HepG2 (cell line): ENCODE results near the gene NAGS. TPM values are rescaled to one million over a fixed set of nuclear protein-coding genes. Genes with fewer than 3 reads are reported as not detected.
A peak's percentile ranks its signal among the peaks of the same experiment; 100 is the strongest.

ENCODE experiments used
- ELF1 ChIP-seq: sonication (generic); formaldehyde crosslinking; IDR thresholded peaks from 2 replicates; pipeline ENCODE4 v1.4.0; 2020; ENCODE audit warnings: missing genetic modification reagents
- GATAD1 ChIP-seq: IDR thresholded peaks from 2 replicates; pipeline ENCODE4 v1.6.1; 2016; ENCODE audit warnings: missing genetic modification reagents, missing compliant biosample characterization
- HNF4G ChIP-seq, 2 experiments: sonication (generic) in 1 of 2; formaldehyde crosslinking in 1 of 2; IDR thresholded peaks; 2 replicates each; pipeline versions ENCODE4 v1.4.0 to v1.6.1; 2011 to 2020; ENCODE audit warnings: borderline replicate concordance in 2 of 2, low read depth in 2 of 2, mild to moderate bottlenecking in 2 of 2, low read length in 1 of 2, missing genetic modification reagents in 1 of 2, moderate library complexity in 1 of 2
- MED1 ChIP-seq: sonication (generic); formaldehyde crosslinking; IDR thresholded peaks from 2 replicates; pipeline ENCODE4 v1.4.0; 2020; ENCODE audit warnings: missing genetic modification reagents
- POGK ChIP-seq: sonication (generic); formaldehyde crosslinking; conservative IDR thresholded peaks from 2 replicates; pipeline ENCODE4 v1.8.0; 2022; ENCODE audit warnings: mild to moderate bottlenecking, moderate library complexity, missing genetic modification reagents
- PRMT3 ChIP-seq: sonication (generic); formaldehyde crosslinking; IDR thresholded peaks from 2 replicates; pipeline ENCODE4 v1.8.1; 2022; ENCODE audit warnings: low read depth, mild to moderate bottlenecking, moderate library complexity, missing genetic modification reagents, borderline replicate concordance
- SMC3 ChIP-seq: IDR thresholded peaks from 2 replicates; pipeline ENCODE4 v1.6.1; 2011; ENCODE audit warnings: low read length, improper control_type of control experiment
- TSC22D2 ChIP-seq: sonication (generic); formaldehyde crosslinking; IDR thresholded peaks from 2 replicates; pipeline ENCODE4 v1.5.1; 2020; ENCODE audit warnings: missing genetic modification reagents, mild to moderate bottlenecking, borderline replicate concordance
- ZBTB2 ChIP-seq: sonication (generic); formaldehyde crosslinking; IDR thresholded peaks from 2 replicates; pipeline ENCODE4 v1.8.0; 2022; ENCODE audit warnings: low read depth, missing genetic modification reagents
- ZFP37 ChIP-seq: sonication (generic); formaldehyde crosslinking; IDR thresholded peaks from 2 replicates; pipeline ENCODE4 v1.4.0; 2020; ENCODE audit warnings: missing genetic modification reagents, borderline replicate concordance
- ZNF253 ChIP-seq: sonication (generic); formaldehyde crosslinking; IDR thresholded peaks from 2 replicates; pipeline ENCODE4 v1.8.0; 2022; ENCODE audit warnings: mild to moderate bottlenecking, missing genetic modification reagents, borderline replicate concordance
- ZNF33A ChIP-seq: sonication (generic); formaldehyde crosslinking; IDR thresholded peaks from 2 replicates; pipeline ENCODE4 v1.5.1; 2020; ENCODE audit warnings: missing genetic modification reagents, mild to moderate bottlenecking, moderate library complexity, borderline replicate concordance
- ZNF564 ChIP-seq: sonication (generic); formaldehyde crosslinking; IDR thresholded peaks from 2 replicates; pipeline ENCODE4 v1.8.1; 2023; ENCODE audit warnings: mild to moderate bottlenecking, missing genetic modification reagents
- ZNF770 ChIP-seq: sonication (generic); formaldehyde crosslinking; IDR thresholded peaks from 2 replicates; pipeline ENCODE4 v1.5.0; 2020; ENCODE audit warnings: mild to moderate bottlenecking, missing genetic modification reagents
- ZNF775 ChIP-seq: sonication (generic); formaldehyde crosslinking; IDR thresholded peaks from 2 replicates; pipeline ENCODE4 v1.4.0; 2020; ENCODE audit warnings: missing genetic modification reagents, mild to moderate bottlenecking, moderate library complexity, borderline replicate concordance
- ZNF891 ChIP-seq: sonication (generic); formaldehyde crosslinking; IDR thresholded peaks from 2 replicates; pipeline ENCODE4 v1.5.0; 2020; ENCODE audit warnings: mild to moderate bottlenecking, missing genetic modification reagents
- polyA plus RNA-seq, 8 experiments: library from polyadenylated mRNA; depleted of rRNA in 3 of 8; stranded (reverse) in 7 of 8; unstranded in 1 of 8; fragments of >200 nt; fragmentation: Illumina TruSeq in 4 of 8; extraction: Trizol in 4 of 8; gene quantifications; 2 replicates each; pipeline versions ENCODE4 v1.2.1 to v1.2.3, GENCODE V29; 2011 to 2016; ENCODE audit warnings: low read depth in 4 of 8, missing spikeins in 1 of 8, mixed read lengths in 1 of 8; ENCODE audit not compliant: insufficient read depth in 1 of 8
- total RNA-seq, 5 experiments: library from RNA; depleted of rRNA; stranded (reverse); fragments of >200 nt; fragmentation: Illumina TruSeq; extraction: Trizol; gene quantifications; 2 replicates each; pipeline ENCODE4 v1.2.3, GENCODE V29; 2016; ENCODE audit warnings: low read depth in 1 of 5
- TF ChIP-seq, protein P1 (sequence below): IDR thresholded peaks from 2 replicates; pipeline ENCODE4 v1.6.1; 2016; ENCODE audit warnings: mild to moderate bottlenecking, missing biosample characterization, missing genetic modification reagents
- TF ChIP-seq, protein P2 (sequence below): sonication (generic); formaldehyde crosslinking; conservative IDR thresholded peaks from 2 replicates; pipeline ENCODE4 v1.4.0; 2020; ENCODE audit warnings: mild to moderate bottlenecking, missing genetic modification reagents, moderate library complexity

Gene NAGS
- total and polyA plus RNA-seq, 2 of the 13 experiments (the other 11 are each of a cell fraction or from before 2014, with no cell fraction given), result 4.3 to 5.1 TPM

GRCh38 chr17:43983515-43984411 lies 20.7 kb upstream of the NAGS start (continued):
- no peak for TF ChIP-seq SMC3
- TF ChIP-seq, protein P1, sequence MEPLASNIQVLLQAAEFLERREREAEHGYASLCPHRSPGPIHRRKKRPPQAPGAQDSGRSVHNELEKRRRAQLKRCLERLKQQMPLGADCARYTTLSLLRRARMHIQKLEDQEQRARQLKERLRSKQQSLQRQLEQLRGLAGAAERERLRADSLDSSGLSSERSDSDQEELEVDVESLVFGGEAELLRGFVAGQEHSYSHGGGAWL (CRISPR knock-in tag), result peak; percentile 95
- TF ChIP-seq HNF4G (IDR thresholded peaks at IDR 0.05; ENCODE audit: borderline replicate concordance, low read depth, low read length), result no peak; the same call in 1 of the 2 replicates
- TF ChIP-seq HNF4G (CRISPR knock-in tag; IDR thresholded peaks at IDR 0.05; ENCODE audit: borderline replicate concordance, low read depth), result peak; percentile 46; the same call in 1 of the 2 replicates
- peak; percentile 93 for TF ChIP-seq ZNF564 (CRISPR knock-in tag)
- 0 out of 2 replicates have a peak, but pooled peaks have one; percentile 34 for TF ChIP-seq TSC22D2
- TF ChIP-seq ZNF253, result no peak
- TF ChIP-seq ELF1 (CRISPR knock-in tag), result no peak
- peak; percentile 66; the same call in 1 of the 2 replicates for TF ChIP-seq ZFP37 (CRISPR knock-in tag)
- TF ChIP-seq ZBTB2, result peak; percentile 96
- 0 out of 2 replicates have a peak, but pooled peaks have one; percentile 78 for TF ChIP-seq ZNF33A (CRISPR knock-in tag)
- TF ChIP-seq MED1 (CRISPR knock-in tag), result peak; percentile 93
- TF ChIP-seq GATAD1 (CRISPR knock-in tag), result peak; percentile 72
- peak; percentile 98 for TF ChIP-seq POGK (CRISPR knock-in tag)
- TF ChIP-seq, protein P2, sequence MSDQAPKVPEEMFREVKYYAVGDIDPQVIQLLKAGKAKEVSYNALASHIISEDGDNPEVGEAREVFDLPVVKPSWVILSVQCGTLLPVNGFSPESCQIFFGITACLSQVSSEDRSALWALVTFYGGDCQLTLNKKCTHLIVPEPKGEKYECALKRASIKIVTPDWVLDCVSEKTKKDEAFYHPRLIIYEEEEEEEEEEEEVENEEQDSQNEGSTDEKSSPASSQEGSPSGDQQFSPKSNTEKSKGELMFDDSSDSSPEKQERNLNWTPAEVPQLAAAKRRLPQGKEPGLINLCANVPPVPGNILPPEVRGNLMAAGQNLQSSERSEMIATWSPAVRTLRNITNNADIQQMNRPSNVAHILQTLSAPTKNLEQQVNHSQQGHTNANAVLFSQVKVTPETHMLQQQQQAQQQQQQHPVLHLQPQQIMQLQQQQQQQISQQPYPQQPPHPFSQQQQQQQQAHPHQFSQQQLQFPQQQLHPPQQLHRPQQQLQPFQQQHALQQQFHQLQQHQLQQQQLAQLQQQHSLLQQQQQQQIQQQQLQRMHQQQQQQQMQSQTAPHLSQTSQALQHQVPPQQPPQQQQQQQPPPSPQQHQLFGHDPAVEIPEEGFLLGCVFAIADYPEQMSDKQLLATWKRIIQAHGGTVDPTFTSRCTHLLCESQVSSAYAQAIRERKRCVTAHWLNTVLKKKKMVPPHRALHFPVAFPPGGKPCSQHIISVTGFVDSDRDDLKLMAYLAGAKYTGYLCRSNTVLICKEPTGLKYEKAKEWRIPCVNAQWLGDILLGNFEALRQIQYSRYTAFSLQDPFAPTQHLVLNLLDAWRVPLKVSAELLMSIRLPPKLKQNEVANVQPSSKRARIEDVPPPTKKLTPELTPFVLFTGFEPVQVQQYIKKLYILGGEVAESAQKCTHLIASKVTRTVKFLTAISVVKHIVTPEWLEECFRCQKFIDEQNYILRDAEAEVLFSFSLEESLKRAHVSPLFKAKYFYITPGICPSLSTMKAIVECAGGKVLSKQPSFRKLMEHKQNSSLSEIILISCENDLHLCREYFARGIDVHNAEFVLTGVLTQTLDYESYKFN (CRISPR knock-in tag), result peak; percentile 94
- TF ChIP-seq ZNF891 (CRISPR knock-in tag), result peak; percentile 86
- no peak for TF ChIP-seq PRMT3 (CRISPR knock-in tag)
- peak; percentile 87 for TF ChIP-seq ZNF770 (CRISPR knock-in tag)
- TF ChIP-seq ZNF775 (CRISPR knock-in tag), result no peak
